NCI-H2081 (cell line): Measurements from ENCODE around the gene BBS9.
A peak's percentile ranks its signal among the peaks of the same experiment; 100 is the strongest.
"Not testable (repeated sequence)": the region's sequence is repeated elsewhere in the genome, so short reads cannot be mapped to it uniquely, and the experiment has no call there.

Experiments
- DNase-seq, 2 experiments: peaks; one replicate each; lab custom pipeline; 2025; lab: John Stamatoyannopoulos, UW

The BBS9 gene

DNA sequence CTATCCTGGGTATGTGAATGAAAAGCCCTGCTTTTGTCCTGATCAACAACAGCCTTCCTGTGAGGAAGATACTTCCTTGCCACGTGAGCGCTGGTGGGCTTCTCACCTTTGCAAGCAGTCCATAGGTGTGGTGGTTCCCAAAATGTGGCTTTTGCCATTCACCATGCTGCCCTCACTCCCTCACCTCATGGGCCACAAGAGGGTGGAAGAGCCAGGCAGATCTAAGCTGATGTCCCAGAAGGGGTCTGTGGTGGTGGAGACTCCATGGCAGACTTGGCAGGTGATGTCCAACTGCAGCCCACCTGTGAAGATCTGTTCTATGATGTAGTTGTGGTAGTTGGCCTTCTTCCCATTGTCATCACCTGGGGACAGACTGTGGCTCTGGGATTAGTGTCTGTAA is 147.4 kb downstream of the BBS9 start:
- no peak for DNase-seq

DNA sequence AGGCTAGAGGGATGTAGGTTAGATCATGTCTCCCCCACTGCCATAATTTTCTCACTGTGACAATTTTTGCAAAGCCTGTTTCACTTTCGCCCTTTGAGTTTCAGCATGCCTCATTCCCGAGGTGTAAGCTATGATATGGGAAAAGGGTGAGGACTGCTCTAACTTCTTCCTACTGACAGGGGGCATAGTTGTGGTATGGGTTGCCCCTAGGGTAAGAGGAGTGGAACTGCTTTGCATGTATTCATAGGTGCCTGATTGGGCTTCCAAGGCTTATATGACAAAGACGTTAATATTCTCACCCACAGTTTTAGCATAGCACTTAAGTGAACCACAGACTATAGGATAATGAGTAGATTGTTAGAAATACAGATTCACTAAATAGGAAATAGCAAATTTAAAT is 148.7 kb downstream of the BBS9 start:
- DNase-seq: no peak

DNA sequence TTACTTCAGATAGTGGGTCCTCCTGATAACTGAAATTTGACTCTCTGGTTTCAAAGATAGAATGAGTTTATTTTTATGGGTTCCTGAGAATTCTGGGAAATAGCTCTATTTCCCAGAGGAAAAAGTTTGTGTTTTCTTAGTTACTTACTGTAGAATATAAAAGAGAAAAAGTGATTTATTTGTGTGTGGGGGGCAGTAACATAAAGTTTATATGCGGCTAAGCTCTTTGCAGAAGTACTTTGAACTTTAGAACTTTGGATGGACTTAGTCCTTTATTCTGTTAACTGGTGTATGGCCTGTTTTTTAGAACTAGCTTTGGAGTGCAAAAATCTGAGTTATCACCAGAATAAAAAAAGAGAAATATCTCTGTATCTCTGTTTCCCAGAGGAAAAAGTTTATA is 157.1 kb downstream of the BBS9 start:
- DNase-seq: no peak

DNA sequence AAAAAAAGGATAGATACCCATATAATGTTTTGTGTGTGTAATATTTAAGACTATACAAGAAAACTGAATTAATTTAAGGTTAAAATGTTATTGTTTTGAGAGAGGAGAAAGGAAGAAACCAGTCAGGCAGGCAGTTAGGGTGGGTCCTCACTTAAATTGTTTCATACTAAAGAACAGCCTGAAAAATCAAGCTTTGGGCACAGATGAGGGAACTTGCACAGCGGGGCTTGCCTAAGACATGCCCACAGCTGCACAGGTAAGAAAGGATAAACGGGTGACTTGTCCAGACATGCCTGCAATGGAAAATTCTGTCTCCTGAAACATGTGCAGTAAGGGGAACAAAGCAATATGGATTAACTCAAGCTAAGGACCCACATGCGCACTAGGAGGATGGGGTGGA is 158.4 kb downstream of the BBS9 start:
- no peak for DNase-seq

DNA sequence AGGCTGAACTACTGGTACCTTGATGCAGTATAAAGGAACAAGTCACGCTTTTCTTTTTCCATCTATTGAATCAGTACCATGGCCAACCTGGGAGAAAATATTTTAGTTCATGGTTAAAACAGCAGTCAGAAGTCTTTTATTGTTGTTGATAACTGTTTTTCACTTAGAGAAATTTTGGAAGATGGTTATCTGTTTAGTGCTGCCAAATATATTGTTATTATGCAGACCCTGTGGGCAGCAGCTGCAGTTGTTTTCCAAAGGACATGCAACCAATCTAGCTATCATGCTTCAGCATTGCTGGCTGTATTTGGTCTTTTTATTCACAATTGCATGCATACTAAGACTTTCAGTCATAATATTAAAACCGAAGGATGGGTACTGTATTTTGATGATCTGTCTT is 169.5 kb downstream of the BBS9 start:
- no peak for DNase-seq

DNA sequence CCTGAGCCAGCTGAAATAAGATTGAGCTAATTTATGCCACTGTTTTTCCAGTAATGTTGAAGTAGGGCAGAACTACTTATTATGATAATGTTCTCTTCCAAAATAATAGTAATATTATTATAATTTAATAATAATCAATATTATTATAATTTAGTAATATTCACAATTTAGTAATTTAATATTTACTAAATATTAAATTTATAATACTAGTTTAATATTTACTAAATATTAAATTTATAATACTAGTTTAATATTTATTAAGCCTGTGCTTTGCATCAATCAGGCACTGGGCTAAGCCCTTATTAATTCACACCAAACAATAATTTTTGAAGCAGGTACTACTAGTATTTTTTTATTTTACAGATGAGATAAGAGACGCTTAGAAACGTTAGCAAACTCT is 170.1 kb downstream of the BBS9 start:
- DNase-seq: no peak

DNA sequence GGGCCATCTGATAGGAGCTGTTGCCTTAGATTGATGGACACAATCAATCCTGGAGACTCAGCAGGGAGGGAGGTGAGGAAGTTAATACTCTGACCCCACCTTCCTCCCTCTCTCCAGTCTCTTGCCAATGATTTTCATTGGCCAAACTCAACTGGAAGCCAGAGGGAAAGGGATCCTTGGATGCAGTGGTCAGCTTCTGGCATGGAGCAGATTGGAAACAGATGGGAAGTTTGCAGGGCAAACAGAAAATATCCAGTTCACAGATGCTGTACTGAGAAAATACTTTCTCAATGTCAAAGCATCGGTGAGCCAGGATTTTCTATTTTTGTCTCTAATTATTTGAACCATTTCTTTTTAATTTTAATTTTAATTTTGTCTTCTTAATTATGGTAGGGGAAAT is 170.8 kb downstream of the BBS9 start:
- DNase-seq: no peak

DNA sequence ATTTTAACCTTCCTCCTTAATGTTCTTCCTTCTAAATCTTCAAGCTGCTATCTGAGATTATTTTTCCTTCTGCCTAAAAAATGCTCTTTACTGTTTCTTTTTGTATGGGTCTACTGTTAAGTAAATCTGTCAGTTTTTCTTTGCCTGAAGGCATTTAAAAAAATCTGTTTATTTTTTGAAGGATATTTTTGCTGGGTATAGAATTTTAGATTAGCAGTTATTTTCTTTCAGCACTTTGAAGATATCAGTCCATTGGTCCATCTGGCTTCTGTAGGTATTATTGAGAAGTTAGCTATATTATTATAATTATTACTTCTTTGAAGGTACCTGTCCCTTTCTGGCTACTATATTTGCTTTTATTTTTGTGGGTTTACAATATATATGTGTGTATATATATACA is 171.4 kb downstream of the BBS9 start:
- DNase-seq: no peak

DNA sequence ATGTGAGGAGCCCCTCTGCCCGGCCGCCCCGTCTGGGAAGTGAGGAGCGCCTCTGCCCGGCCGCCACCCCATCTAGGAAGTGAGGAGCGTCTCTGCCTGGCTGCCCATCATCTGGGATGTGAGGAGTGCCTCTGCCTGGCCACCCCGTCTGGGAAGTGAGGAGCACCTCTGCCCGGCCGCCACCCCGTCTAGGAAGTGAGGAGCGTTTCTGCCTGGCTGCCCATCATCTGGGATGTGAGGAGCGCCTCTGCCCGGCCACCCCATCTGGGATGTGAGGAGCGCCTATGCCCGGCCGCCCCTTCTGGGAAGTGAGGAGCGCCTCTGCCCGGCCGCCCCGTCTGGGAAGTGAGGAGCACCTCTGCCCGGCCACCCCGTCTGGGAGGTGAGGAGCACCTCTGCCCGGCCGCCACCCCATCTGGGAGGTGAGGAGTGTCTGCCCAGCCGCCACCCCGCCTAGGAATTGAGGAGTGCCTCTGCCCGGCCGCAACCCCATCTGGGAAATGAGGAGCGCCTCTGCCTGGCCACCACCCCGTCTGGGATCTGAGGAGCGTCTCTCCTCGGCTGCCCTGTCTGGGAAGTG is 174.7 kb downstream of the BBS9 start:
- not testable (repeated sequence) for DNase-seq

DNA sequence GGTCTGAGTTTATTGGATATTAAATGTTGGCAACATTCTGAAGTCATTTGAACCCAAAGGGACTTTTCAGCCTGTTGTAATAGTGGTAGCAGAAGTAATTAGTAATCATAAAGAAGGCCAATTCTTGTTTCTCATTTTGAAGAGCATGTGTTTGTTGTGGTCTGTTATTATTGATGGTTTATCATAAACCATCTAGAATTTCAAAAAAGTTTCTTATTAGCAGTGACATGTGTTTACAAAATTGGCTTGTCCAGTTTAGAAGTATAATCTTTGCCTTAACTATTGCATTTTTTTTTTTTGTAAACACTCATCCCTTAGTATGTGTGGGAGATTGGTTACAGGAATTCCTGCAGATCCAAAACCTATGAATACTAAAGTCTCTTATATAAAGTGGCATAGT is 177.8 kb downstream of the BBS9 start:
- DNase-seq: no peak

DNA sequence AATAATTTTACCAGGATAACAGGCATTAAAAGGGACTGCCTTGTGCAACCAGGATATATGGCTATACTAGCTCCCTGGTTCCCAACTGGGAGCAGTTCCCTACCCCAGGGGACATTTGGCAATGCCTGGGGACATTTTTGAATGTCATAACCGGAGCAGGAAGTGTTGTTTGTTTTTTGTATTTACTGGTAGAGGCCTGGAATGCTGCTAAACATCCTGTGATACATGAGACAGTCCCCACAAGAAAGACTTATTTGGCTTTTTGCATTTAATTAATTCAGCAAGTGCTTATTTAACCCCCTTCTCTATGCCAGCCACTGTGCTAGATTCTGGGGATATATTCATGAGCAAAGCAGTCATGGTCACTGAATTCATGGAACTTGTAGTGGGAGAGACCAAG is 181.2 kb downstream of the BBS9 start:
- no peak for DNase-seq

DNA sequence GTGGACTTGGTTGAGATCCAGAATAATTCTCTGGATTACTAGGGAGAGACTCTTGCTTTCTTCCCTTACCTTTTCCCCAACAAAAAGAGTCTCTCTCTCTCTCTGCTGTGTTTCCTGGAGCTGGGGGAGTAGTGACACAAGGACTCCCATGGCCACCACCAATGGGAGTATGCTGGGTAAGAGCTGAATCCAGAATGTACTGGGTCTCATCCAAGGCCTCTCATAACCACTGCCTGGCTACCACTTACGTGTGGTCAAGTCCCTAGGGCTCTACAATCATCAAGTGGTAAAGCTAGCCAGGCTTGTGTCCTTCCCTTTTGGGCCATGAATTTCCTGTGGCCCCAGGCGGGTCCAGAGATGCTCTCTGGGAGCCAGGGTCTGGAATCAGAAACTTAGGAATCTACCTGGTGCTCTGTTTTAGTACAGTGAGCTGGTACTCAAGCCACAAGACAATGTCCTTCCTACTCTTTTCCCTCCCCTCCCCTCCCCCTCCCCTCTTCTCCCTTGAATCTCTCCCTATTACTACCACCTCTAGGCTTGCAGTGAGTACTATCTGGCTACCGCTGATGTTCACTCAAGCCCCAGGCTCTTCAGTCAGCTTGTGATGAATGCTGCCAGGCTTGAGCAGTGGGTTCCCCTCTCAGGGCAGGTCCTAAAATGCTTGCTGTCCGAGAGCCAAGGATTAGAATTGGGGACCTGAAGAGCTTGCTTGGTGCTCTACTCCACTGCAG is 196.6 kb downstream of the BBS9 start:
- no peak for DNase-seq

DNA sequence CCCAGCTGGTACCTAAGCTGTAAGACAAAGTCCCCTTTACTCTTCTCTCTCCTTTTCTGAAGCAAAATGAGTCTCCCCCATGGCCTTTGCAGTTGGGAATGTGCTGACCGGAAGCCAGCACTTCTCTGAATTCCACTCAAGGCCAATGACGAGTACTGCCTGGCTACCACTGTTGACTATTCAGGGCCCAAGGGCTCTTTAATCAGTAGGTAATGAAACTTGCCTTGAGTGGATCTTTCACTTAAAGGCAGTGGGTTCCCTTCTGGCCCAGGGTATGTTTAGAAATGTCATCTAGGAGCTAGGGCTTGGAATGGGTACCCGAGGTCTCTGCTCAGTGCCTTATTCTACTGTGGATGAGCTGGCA is 197.1 kb downstream of the BBS9 start:
- DNase-seq: no peak

DNA sequence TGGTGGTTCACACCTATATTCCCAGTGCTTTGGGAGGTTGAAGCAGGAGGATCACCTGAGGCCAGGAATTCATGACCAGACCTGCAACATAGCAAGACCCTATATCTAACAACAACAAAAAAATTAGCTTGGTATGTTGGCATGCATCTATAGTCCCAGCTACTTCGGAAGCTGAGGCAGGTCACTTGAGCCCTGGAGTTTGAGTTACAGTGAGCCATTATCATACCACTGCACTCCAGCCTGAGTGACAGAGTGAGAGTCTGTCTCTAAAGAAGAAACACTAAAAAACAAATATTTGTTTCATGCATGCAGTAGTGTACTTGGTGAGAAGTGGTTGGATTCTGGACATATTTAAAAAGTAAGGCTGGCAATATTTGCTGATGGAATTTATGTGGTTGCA is 198.1 kb downstream of the BBS9 start:
- no peak for DNase-seq

DNA sequence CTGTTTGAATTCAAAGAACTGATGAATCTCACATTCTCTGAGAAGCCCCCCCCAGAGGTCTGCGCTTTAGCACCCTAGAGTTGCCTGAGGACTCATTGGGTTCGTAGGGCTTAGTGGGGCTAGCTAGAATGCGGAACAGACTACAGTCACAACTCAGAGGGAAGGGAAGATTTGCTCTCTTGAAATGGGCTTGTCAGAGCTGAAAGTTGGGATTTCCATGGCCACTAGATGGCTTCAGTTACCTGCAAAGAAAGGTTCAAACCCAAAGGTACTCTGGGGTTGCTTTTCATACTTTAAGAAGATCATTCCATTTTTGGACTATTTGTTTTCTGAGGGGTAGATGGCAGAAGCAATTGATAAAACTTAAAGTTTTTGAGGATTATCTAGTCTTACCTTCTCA is 205.0 kb downstream of the BBS9 start:
- DNase-seq: peak; percentile 24 to 47

DNA sequence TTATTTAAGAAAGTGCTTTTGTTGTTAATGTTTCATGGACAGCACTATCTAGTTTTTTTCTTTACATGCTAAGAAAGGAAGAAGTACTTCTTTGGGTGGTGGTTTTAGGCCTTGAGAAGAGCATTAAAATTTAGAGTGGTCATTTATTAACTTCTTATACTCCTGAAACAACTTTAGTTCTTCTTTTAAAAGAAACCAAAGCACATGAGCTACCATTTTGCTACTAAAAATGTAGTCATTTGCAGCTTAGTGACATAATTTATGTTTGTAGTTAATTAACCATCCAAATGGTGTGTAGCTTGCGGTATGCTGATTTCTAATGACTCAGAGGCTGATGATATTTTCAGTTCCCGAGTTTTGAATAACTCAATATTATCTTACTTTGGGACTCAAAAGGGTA is 207.5 kb downstream of the BBS9 start:
- DNase-seq: no peak

DNA sequence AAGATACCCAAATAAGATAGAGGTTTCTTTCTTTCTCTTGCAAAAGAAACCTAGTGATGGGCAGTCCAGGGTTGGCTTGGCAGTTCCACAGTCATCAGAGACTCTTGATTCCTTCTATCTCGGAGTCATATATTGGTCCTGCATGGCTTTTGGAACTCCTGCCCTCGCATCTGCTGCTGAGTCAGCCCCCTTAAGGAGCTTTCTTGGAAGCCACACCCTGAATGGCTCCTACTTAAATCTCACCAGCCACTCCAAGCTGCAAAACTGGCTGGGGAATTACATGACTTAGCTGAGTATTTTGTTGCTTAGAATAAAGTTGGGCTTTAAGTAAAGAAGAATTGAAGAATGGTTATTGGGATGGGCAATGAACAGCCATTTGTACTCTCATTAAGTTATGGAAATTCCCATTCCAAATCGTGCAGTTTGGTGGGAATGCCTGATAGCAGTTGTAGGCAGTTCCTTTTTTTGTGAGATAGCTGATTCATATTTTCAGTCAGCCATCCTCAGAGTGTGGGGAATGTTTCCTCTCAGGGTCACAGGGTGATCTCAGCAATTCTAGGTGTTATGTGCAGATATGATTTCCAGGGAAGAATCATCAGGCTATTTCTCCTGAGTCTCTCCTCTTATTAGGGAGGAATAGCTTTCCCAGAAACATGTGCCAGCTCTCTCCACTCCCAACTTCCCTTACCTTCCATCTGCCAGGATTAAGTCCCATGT is 209.9 kb downstream of the BBS9 start:
- no peak for DNase-seq

DNA sequence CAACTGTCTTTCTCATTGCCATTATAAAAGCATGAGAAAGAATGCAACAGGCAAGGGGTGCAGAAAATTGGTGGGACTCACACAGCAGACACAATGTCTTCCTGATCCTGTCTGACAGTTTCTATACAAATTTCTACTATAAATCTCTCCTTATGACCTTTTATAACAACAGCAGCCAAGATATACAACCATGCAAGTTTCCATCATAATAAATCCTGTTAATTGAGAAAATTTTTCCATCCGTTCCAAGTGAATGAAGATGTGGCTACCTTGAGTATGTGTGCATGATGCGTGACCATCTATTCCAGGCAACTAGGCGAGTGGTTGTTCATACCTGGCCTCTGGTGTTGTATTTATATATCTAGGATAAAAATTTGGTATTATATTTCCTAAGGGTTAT is 216.7 kb downstream of the BBS9 start:
- no peak for DNase-seq

DNA sequence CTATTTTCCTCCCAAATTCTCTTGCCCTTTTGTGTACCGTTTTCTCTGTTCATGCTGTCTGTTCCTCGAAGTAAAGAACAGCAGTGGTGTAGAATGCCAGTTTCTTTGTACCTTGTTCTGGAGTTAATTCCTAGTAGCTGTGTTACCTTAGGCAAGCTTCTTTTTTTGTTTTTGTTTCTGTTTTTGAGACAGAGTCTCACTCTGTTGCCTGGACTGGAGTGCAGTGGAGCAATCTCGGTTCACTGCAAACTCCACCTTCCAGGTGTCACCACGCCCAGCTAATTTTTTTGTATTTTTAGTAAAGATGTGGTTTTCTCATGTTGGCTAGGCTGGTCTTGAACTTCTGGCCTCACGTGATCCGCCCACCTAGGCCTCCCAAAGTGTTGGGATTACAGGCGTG is 221.2 kb downstream of the BBS9 start:
- DNase-seq: no peak

DNA sequence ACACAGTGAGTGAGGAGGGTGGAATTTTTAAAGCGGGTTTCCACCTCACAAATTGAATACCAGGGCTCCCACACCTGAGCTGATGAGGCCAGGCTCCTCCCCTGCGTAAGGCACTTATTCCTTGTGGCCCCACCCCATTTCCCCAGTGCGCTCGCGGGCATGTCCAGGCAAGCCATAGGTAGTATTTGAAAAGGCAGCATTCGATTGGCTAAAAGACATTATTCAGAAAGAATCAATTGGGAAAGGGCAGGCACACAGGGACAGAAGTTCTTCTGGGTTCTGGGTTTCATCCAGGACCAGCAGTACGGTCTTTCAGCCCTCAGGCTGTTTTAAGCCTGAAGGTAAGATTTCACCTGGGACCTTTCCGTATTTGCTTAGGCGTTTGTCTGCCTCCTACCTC is 222.3 kb downstream of the BBS9 start:
- DNase-seq: no peak

DNA sequence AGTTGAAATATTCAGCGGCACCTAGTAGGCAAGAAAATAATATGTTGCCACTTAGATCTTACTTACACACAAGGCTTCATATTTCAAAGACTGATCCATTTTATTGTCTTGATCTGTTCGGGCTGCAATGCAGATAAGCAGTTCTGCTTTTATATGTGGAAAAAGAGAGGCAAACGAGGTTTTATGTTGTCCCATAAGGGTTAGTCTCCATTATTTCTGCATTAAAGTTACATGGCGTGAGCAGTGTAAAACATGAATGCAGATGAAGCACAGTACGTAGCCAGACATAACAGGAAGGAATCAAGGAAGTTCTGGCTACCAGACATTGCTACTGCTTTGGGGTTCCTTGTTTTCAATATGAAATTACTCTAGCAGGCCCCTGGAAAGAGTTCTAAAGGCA is 224.8 kb downstream of the BBS9 start:
- DNase-seq: no peak

DNA sequence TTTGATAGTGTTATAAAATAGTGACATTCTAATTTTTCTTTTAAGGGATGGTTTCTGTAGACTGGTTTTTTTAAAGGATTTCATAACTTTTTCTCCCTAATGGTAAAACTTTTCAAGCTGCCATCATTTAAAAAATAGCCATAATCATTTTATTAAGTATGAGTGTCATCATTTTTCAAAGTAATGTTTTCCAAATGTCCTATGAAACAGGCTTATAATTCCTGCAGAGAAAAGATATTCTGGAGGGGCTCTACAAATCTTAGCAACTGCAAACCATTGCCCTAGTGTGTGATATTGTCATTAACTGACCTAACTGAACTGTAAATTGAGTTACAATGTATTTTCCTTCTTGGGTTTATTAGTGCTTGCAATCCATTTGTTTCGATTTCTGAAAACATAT is 226.0 kb downstream of the BBS9 start:
- DNase-seq: no peak

DNA sequence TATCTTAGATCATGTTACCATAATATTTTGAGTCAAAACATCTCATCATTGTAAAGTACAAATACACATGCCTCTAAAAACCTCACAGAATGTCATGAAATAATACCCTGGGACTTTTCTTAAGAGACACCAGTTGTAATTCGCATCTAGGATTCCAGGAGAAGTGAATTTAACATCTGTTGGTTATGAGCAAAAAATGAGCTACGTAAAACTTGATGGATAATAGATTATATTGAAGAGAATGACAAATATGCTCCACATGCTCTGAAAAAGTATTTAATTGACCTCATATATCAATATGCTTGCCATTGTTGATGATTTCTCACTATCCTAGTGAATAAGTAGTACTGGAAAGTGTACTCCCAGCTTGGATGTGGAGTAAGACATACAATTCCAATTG is 227.0 kb downstream of the BBS9 start:
- no peak for DNase-seq

DNA sequence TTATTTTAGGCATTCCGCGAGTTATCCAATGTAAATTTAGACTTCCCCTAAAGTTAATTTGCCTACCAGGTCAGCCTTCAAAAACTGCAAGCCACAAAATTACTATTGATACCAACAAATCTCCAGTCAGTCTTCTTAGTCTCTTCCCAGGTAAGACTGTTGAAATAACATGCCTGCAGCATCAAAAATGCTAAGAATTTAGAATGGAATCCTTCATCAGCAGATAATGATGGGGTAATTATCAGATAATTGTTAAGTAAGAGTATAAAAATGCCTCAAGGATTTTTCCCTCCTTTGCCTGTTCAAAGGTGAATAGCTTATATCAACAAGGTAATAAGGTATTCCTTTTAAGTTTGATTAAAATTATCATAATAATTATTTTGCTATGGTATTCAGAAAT is 228.5 kb downstream of the BBS9 start:
- DNase-seq: no peak
